ENCODE measurements around the gene NKAPD1.

Gene NKAPD1

GRCh38 chr11:112029460-112029859 is 44.6 kb upstream of the NKAPD1 start:
- no peak for TF ChIP-seq CTCF (IDR thresholded peaks at IDR 0.05; ENCODE audit: borderline replicate concordance, extremely low read depth, low read length, poor library complexity, severe bottlenecking)
- peaks cover 25% of the 10 kb centered on the region for H3K79me2 ChIP-seq (ENCODE audit: insufficient read depth, low read length)
- no peak overlapping the region for H3K9ac ChIP-seq (ENCODE audit: low read depth, low read length)
- no peak overlapping the region for H3K4me2 ChIP-seq (ENCODE audit: insufficient read depth, low read length)
- no peak overlapping the region for H3K27ac ChIP-seq (ENCODE audit: low read length)
- DNase-seq (no peak), ATAC-seq (ENCODE audit: insufficient read depth, low read depth) (no peak)
- peaks cover 53% of the 10 kb centered on the region for H3K36me3 ChIP-seq (ENCODE audit: insufficient read depth, low read length)
- no peaks in the 10 kb centered on the region for H4K20me1 ChIP-seq (ENCODE audit: insufficient read depth, low read length)
- H3K9me3 ChIP-seq (ENCODE audit: insufficient read depth, low read length, severe bottlenecking): no peaks in the 10 kb centered on the region
- H3K4me1 ChIP-seq (ENCODE audit: insufficient read depth, low read length): peaks cover 4% of the 10 kb centered on the region; the same call in 1 of the 2 replicates
- H3K4me3 ChIP-seq (ENCODE audit: low read depth in 1 of 2, low read length in 2 of 2): no peak overlapping the region
- no peak overlapping the region for H2AFZ ChIP-seq (ENCODE audit: low read depth, low read length)
- H3K27me3 ChIP-seq (ENCODE audit: insufficient read depth, low read length, poor library complexity): no peaks in the 10 kb centered on the region

GRCh38 chr11:112033902-112034301 is 40.2 kb upstream of the NKAPD1 start:
- no peak overlapping the region for H3K4me3 ChIP-seq (ENCODE audit: low read depth in 1 of 2, low read length in 2 of 2)
- H4K20me1 ChIP-seq (ENCODE audit: insufficient read depth, low read length): no peaks in the 10 kb centered on the region
- peaks cover 71% of the 10 kb centered on the region for H3K36me3 ChIP-seq (ENCODE audit: insufficient read depth, low read length)
- H3K79me2 ChIP-seq (ENCODE audit: insufficient read depth, low read length): peaks cover 3% of the 10 kb centered on the region; the same call in 1 of the 2 replicates
- no peak for TF ChIP-seq EZH2 (IDR thresholded peaks at IDR 0.05; ENCODE audit: borderline replicate concordance, low read depth, low read length, severe bottlenecking)
- no peak for TF ChIP-seq CTCF (IDR thresholded peaks at IDR 0.05; ENCODE audit: borderline replicate concordance, extremely low read depth, low read length, poor library complexity, severe bottlenecking)
- no peaks in the 10 kb centered on the region for H3K4me1 ChIP-seq (ENCODE audit: insufficient read depth, low read length)
- H3K9me3 ChIP-seq (ENCODE audit: insufficient read depth, low read length, severe bottlenecking): no peaks in the 10 kb centered on the region
- no peak overlapping the region for H3K9ac ChIP-seq (ENCODE audit: low read depth, low read length)
- ATAC-seq (ENCODE audit: insufficient read depth, low read depth): no peak
- no peaks in the 10 kb centered on the region for H3K27me3 ChIP-seq (ENCODE audit: insufficient read depth, low read length, poor library complexity)
- no peak for DNase-seq
- no peak overlapping the region for H2AFZ ChIP-seq (ENCODE audit: low read depth, low read length)
- H3K4me2 ChIP-seq (ENCODE audit: insufficient read depth, low read length): no peak overlapping the region
- no peak overlapping the region for H3K27ac ChIP-seq (ENCODE audit: low read length)

- no peaks in the 10 kb centered on the region for H3K4me1 ChIP-seq (ENCODE audit: insufficient read depth, low read length)
- no peak overlapping the region for H3K9ac ChIP-seq (ENCODE audit: low read depth, low read length)
- H3K9me3 ChIP-seq (ENCODE audit: insufficient read depth, low read length, severe bottlenecking): no peaks in the 10 kb centered on the region
- H3K27me3 ChIP-seq (ENCODE audit: insufficient read depth, low read length, poor library complexity): no peaks in the 10 kb centered on the region
- H3K4me2 ChIP-seq (ENCODE audit: insufficient read depth, low read length): no peak overlapping the region
- no peaks in the 10 kb centered on the region for H4K20me1 ChIP-seq (ENCODE audit: insufficient read depth, low read length)
- ATAC-seq (ENCODE audit: insufficient read depth, low read depth): 0 out of 3 replicates have a peak, but pooled peaks have one; percentile 27
- no peak for DNase-seq
- H3K79me2 ChIP-seq (ENCODE audit: insufficient read depth, low read length): peaks cover 3% of the 10 kb centered on the region; the same call in 1 of the 2 replicates
- H3K36me3 ChIP-seq (ENCODE audit: insufficient read depth, low read length): peaks cover 73% of the 10 kb centered on the region
- no peak overlapping the region for H3K27ac ChIP-seq (ENCODE audit: low read length)
- TF ChIP-seq EZH2 (IDR thresholded peaks at IDR 0.05; ENCODE audit: borderline replicate concordance, low read depth, low read length, severe bottlenecking) (no peak), CTCF (IDR thresholded peaks at IDR 0.05; ENCODE audit: borderline replicate concordance, extremely low read depth, low read length, poor library complexity, severe bottlenecking) (no peak)
- no peak overlapping the region for H2AFZ ChIP-seq (ENCODE audit: low read depth, low read length)
- no peak overlapping the region for H3K4me3 ChIP-seq (ENCODE audit: low read depth in 1 of 2, low read length in 2 of 2)
These were observed 36.6 kb upstream of the NKAPD1 start for GRCh38 chr11:112037527-112037926.

Data from DND-41 (cell line).